ENCODE measurements around the gene PPP2R2B. TPM values are rescaled to one million over a fixed set of nuclear protein-coding genes. Genes with fewer than 3 reads are reported as not detected.

PPP2R2B gene
- total RNA-seq, 1 experiment from 2014 or later, result not detected

GRCh38 chr5:146734936-146735577, 143.5 kb downstream of the PPP2R2B start:
- intact Hi-C loops (cut with micrococcal nuclease), result no loop called here
- ChIA-PET CTCF (no interaction called here), POLR2A (ENCODE audit: unreplicated experiment) (no interaction called here)
- H2AFZ ChIP-seq (ENCODE audit: low read length), result no peak overlapping the region
- no peak overlapping the region for H3K27ac ChIP-seq (ENCODE audit: low read length)
- H3K9me2 ChIP-seq (replicated peaks; ENCODE audit: low read length), result no peaks in the 10 kb centered on the region
- no peaks in the 10 kb centered on the region for H3K79me2 ChIP-seq (ENCODE audit: low read length)
- H3K9ac ChIP-seq (ENCODE audit: low read length), result no peak overlapping the region
- no peak overlapping the region for H3K4me2 ChIP-seq (ENCODE audit: low read length)
- no peak overlapping the region for H3K4me3 ChIP-seq (ENCODE audit: low read length)
- BruUV-seq (replicated peaks), result no TSS peak
- no peak for TF ChIP-seq EZH2 (IDR thresholded peaks at IDR 0.05; ENCODE audit: low read length, unreplicated experiment)
- TF ChIP-seq EZH2phosphoT487 (IDR thresholded peaks at IDR 0.05; ENCODE audit: borderline replicate concordance, low read length), result no peak
- TF ChIP-seq CTCF (conservative IDR thresholded peaks at IDR 0.05; ENCODE audit: low read depth, low read length), result no peak
- no peaks in the 10 kb centered on the region for H3K9me3 ChIP-seq (ENCODE audit: low read length)
- peaks cover 14% of the 10 kb centered on the region for H3F3A ChIP-seq (ENCODE audit: low read length, unreplicated experiment)
- H3K4me1 ChIP-seq (ENCODE audit: insufficient read depth, low read length), result peaks cover 25% of the 10 kb centered on the region
- no peak for ATAC-seq
- H3K36me3 ChIP-seq (ENCODE audit: low read depth, low read length), result no peaks in the 10 kb centered on the region
- no peaks in the 10 kb centered on the region for H3K27me3 ChIP-seq (ENCODE audit: low read length)
- DNase-seq, result no peak
- H4K20me1 ChIP-seq (ENCODE audit: low read length), result no peaks in the 10 kb centered on the region

GRCh38 chr5:146732962-146733361, 145.6 kb downstream of the PPP2R2B start:
- no peak for DNase-seq
- peaks cover 25% of the 10 kb centered on the region for H3K4me1 ChIP-seq (ENCODE audit: insufficient read depth, low read length)
- intact Hi-C loops (cut with micrococcal nuclease), result no loop called here

More at GRCh38 chr5:146732962-146733361, 145.6 kb downstream of the PPP2R2B start:
- H3K27ac ChIP-seq (ENCODE audit: low read length), result peak overlapping the region; percentile 68
- TF ChIP-seq EZH2phosphoT487 (IDR thresholded peaks at IDR 0.05; ENCODE audit: borderline replicate concordance, low read length) (no peak), CTCF (conservative IDR thresholded peaks at IDR 0.05; ENCODE audit: low read depth, low read length) (no peak), EZH2 (IDR thresholded peaks at IDR 0.05; ENCODE audit: low read length, unreplicated experiment) (no peak)
- H3K4me2 ChIP-seq (ENCODE audit: low read length), result peak overlapping the region; percentile 69
- H3K9me3 ChIP-seq (ENCODE audit: low read length), result peaks cover 4% of the 10 kb centered on the region; the same call in 1 of the 2 replicates
- 0 out of 2 replicates have a peak overlapping the region, but pooled peaks have one; percentile 9 for H2AFZ ChIP-seq (ENCODE audit: low read length)
- no peak for ATAC-seq
- peaks cover 14% of the 10 kb centered on the region for H3F3A ChIP-seq (ENCODE audit: low read length, unreplicated experiment)
- no peak overlapping the region for H3K9ac ChIP-seq (ENCODE audit: low read length)
- ChIA-PET CTCF (no interaction called here), POLR2A (ENCODE audit: unreplicated experiment) (no interaction called here)
- BruUV-seq (replicated peaks), result no TSS peak
- H3K79me2 ChIP-seq (ENCODE audit: low read length), result no peaks in the 10 kb centered on the region
- no peaks in the 10 kb centered on the region for H3K36me3 ChIP-seq (ENCODE audit: low read depth, low read length)
- H3K9me2 ChIP-seq (replicated peaks; ENCODE audit: low read length), result no peaks in the 10 kb centered on the region
- no peaks in the 10 kb centered on the region for H3K27me3 ChIP-seq (ENCODE audit: low read length)
- no peak overlapping the region for H3K4me3 ChIP-seq (ENCODE audit: low read length)
- H4K20me1 ChIP-seq (ENCODE audit: low read length), result no peaks in the 10 kb centered on the region

All from PC-3 (cell line).